ENCODE results near the gene NOSIP.

The NOSIP gene

DNA sequence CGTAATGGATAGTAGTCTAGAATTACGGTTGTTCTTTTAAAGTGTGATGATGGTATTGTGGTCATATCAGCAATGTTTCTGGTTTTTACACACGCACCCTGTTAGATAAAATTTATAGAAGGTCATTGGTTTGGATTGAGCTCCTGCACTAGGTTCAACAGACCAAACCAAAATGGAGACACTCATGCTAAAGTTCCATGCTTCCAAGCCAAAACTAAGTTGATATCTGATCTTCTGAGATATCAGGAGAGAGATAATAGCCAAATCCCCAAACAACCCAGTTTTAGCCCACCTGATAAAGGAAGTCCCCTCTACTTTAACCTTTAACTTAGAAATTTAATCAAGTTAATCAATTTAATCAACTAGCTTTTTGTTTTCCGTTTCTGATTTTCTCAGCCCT is 1.2 kb downstream of the NOSIP start:
- DNase-seq (ENCODE audit: low read depth in 1 of 2, low spot score in 1 of 2) = no peak
- in situ Hi-C loops (cut with HindIII; ENCODE audit: low pct_unique_long_range_greater_than_20kb, low sequenced_read_pairs) = no loop called here
- no peak for TF ChIP-seq JUND (IDR thresholded peaks at IDR 0.05; ENCODE audit: low read depth)

DNA sequence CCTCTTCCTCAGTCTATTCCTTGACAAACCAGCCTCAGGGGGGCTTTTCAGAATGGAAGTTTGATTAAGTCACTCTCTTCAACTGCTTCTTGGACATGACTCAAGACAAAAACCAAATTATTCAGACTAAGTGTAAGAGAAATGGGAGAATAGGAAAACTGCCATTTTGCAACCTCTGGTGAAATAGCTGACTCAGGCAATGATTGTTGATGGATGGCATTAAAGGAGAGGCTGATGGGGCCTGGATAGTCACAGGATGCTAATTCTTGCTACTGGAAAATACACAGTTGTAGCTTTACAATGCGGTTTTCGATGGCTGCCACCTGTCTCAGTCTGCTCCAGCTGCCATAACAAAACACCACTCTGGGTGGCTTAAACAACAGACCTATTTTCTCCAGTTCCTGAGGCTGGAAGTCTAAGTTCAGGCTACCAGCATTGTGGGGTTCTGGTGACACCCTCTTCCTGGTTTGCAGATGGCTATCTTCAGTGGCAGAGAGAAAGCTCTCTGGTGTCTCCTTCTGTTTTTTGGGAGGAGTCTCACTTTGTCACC is 6.1 kb downstream of the NOSIP start:
- in situ Hi-C loops (cut with HindIII; ENCODE audit: low pct_unique_long_range_greater_than_20kb, low sequenced_read_pairs) = no loop called here
- TF ChIP-seq JUND (IDR thresholded peaks at IDR 0.05; ENCODE audit: low read depth) = no peak
- no peak for DNase-seq (ENCODE audit: low read depth in 1 of 2, low spot score in 1 of 2)

DNA sequence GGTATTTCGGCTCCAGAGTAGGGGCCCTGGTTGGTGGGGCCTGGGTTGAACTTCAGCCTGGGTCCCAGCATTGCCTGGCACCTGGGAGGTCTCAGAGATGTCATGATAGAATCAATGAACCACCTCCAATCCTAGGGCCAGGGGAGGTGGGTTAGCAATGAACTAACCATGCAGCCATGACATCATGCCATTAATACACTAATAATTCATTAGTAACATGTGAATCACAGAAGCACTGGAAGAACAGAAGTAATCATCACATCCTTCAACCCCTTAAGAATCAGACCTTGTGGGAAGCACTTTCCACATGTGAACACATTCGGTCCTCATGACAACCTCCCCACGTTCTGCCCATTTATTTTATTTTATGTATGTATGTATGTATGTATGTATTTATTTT is 6.9 kb downstream of the NOSIP start:
- in situ Hi-C loops (cut with HindIII; ENCODE audit: low pct_unique_long_range_greater_than_20kb, low sequenced_read_pairs) = no loop called here
- no peak for TF ChIP-seq JUND (IDR thresholded peaks at IDR 0.05; ENCODE audit: low read depth)
- no peak for DNase-seq (ENCODE audit: low read depth in 1 of 2, low spot score in 1 of 2)

DNA sequence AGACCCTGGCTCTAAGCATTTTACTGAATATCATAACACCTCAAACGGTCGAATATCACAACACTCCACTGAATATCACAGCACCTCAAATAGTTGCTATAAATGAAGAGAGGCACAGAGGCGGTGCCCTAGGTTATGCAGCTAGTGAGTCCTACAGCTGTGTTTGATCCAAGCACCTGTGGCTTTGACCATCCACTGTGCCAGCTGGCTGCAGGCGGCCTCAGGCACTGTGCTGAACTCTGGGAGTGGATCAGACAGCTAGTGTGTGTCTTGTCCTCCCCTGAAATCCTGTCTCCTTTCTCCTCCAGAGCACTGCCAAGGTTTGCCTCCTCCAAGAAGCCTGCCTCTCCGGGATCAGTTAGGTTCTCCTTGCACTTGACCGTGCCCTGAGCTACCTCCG is 7.3 kb downstream of the NOSIP start:
- no peak for TF ChIP-seq JUND (IDR thresholded peaks at IDR 0.05; ENCODE audit: low read depth)
- in situ Hi-C loops (cut with HindIII; ENCODE audit: low pct_unique_long_range_greater_than_20kb, low sequenced_read_pairs) = no loop called here
- DNase-seq (ENCODE audit: low read depth in 1 of 2, low spot score in 1 of 2) = peak in 1 of 2 experiments; percentile 41

DNA sequence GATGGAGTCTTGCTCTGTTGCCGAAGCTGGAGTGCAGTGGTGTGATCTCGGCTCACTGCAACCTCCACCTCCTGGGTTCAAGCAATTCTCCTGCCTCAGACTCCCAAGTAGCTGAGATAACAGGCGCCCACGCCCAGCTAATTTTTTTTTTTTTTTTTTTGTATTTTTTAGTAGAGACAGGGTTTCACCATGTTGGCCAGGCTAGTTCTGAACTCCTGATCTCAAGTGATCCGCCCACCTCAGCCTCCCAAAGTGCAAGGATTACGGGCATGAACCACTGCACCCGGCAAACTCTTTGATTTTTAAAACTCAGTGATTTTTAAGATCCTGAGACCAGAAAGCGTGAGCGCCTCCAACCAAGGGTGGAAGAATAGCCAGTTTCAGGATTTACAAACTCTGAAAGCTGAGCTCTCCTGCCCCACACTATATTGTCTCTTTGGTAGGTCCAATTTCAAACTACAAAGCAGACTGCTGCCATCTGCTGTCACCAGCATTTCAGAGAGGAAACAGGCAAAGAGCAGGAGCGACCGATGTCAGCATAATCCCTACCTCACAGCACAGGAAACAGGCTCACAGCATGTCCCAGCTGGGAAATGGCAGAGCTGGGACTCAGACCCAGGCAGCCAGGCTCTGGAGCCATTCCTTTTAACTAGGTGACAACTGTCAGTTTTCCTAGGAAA is 9.2 kb downstream of the NOSIP start:
- TF ChIP-seq JUND (IDR thresholded peaks at IDR 0.05; ENCODE audit: low read depth) = no peak
- in situ Hi-C loops (cut with HindIII; ENCODE audit: low pct_unique_long_range_greater_than_20kb, low sequenced_read_pairs) = no loop called here
- DNase-seq (ENCODE audit: low read depth in 1 of 2, low spot score in 1 of 2) = peak in 1 of 2 experiments; percentile 79

DNA sequence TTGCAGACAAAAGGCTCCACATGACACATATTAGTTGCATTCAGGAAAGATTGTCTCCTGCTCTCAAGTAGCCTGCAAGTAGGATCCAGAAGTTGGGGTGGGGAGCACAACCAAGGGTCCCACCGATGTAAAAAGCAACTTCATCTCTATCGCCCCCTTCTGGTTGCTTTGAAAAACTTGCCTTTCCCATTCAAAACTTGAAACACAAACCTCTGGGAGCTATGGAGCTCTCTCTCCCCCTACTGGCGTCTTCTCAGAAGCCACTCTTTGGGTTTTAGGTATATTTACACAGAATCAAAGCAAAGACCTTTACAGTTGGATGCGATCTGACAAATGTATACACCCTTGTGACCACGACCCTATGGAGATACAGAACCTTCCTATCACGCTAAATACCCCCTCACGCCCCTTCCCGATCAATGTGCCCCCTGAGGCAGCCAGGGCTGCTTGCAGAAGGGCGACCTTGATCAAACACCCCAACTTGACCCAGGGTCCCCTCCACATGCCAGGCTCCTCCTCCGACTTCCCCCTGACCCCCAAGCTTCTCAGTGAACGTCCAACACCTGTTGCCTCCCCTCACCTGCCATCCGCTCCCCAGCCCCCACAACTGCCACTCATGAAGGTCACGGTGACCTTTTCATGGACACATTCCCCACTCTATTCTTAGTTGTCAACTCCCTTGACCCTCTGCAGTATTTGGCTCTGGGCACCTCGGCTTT is 10.1 kb downstream of the NOSIP start:
- in situ Hi-C loops (cut with HindIII; ENCODE audit: low pct_unique_long_range_greater_than_20kb, low sequenced_read_pairs) = no loop called here
- peak; percentile 34 to 85 for DNase-seq (ENCODE audit: low read depth in 1 of 2, low spot score in 1 of 2)
- no peak for TF ChIP-seq JUND (IDR thresholded peaks at IDR 0.05; ENCODE audit: low read depth)

DNA sequence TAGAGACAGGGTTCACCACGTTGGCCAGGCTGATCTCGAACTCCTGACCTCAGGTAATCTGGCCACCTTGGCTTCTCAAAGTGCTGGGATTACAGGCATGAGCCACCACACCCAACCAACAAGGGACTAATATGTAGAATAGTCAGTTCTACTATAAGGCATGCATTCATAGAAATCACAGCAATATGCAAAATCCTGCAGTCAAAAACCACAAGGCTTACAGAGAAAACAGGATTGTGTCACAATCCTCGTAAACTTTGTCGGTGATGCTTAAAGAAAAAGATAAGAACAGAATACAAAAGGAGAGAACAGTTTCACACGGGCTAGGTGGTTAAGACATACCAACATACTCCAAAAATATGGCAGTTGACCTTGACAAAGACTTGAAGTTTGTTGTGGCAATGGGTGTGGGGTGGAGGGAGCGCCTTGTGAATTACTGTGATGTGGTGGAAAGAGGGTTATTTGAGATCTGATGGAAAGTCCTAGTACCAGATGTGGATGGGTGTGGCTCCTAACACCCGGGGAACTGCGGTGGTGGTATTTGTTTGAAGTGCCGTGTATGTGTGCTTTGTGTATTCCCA is 12.4 kb downstream of the NOSIP start:
- no peak for DNase-seq (ENCODE audit: low read depth in 1 of 2, low spot score in 1 of 2)
- in situ Hi-C loops (cut with HindIII; ENCODE audit: low pct_unique_long_range_greater_than_20kb, low sequenced_read_pairs) = no loop called here
- no peak for TF ChIP-seq JUND (IDR thresholded peaks at IDR 0.05; ENCODE audit: low read depth)

DNA sequence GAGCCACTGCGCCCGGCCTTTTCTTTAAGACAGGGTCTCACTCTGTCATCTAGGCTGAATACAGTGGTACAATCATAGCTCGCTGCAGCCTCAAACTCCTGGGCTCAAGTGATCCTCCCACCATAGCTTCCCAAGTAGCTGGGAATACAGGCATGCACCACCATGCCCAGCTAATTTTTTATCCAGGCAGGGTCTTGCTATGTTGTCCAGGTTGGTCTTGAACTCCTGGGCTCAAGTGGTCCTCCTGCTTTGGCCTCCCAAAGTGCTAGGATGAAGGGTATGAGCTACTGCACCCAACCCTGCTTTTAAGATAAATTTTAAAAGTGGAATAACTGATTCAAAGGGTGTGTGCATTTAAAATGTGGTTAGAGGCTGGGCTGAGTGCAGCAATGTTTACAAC is 14.1 kb downstream of the NOSIP start:
- TF ChIP-seq JUND (IDR thresholded peaks at IDR 0.05; ENCODE audit: low read depth) = no peak
- in situ Hi-C loops (cut with HindIII; ENCODE audit: low pct_unique_long_range_greater_than_20kb, low sequenced_read_pairs) = no loop called here
- no peak for DNase-seq (ENCODE audit: low read depth in 1 of 2, low spot score in 1 of 2)

DNA sequence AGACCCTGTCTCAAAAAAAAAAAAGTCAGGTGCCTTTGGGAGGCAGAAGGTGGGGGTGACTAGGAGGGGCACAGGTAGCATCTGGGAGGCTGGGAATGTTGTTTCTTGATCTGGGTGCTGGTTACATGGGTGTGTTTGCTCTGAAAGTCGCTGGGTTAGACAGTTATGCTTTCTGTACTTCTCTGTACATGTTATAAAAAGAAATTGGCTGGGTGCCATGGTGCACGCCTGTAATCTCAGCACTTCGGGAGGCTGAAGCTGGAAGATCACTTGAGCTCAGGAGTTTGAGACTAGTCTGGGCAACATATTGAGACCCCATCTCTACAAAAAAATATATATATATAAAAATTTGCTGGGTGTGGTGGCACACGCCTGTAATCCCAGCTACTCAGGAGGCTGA is 15.1 kb downstream of the NOSIP start:
- in situ Hi-C loops (cut with HindIII; ENCODE audit: low pct_unique_long_range_greater_than_20kb, low sequenced_read_pairs) = no loop called here
- TF ChIP-seq JUND (IDR thresholded peaks at IDR 0.05; ENCODE audit: low read depth) = no peak
- no peak for DNase-seq (ENCODE audit: low read depth in 1 of 2, low spot score in 1 of 2)

DNA sequence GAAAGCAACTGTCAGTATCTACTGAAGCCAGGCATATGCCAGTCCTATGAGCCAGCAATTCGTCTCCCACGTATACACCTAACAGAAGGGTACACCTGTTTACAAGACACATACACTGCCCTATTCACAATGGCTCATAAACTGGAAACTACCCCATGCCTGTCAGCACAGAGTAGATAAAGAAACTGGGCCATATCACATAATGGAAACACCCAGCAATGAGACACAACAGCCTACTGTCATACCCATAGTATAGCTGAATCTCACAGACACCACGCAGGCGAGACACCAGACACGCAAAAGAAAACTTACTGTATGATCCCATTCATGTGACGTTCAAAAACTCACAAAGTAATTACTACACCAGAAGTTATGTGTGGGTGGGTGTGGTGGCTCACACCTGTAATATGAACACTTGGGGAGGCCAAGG is 15.7 kb downstream of the NOSIP start:
- no peak for TF ChIP-seq JUND (IDR thresholded peaks at IDR 0.05; ENCODE audit: low read depth)
- no peak for DNase-seq (ENCODE audit: low read depth in 1 of 2, low spot score in 1 of 2)
- in situ Hi-C loops (cut with HindIII; ENCODE audit: low pct_unique_long_range_greater_than_20kb, low sequenced_read_pairs) = no loop called here

DNA sequence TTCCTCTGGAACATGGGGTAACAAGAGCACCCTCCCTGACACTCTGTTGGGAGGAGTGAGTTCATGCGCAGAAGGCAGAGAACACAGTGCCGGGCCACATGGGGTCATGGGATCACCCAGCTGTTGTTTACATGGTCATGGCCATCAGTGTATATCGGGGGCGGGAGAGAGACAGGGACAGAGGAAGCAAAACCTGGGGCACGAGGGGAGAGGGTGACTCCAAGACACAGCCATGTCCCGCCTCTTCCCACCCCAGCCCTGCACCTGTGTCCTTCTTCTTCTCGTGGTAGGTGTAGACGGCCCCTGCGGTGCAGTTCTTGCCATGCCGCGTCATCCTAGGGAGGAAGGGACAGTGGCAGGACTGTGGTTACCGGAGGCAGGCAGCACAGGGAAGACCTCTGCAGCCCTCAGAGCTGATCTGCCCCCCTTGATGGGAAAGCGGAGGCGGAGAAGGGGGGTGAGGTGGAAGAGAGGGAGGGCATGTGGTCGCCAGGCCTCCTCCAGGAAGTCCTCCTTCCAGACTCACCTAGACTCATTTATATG is 19.9 kb downstream of the NOSIP start:
- in situ Hi-C loops (cut with HindIII; ENCODE audit: low pct_unique_long_range_greater_than_20kb, low sequenced_read_pairs) = no loop called here
- no peak for TF ChIP-seq JUND (IDR thresholded peaks at IDR 0.05; ENCODE audit: low read depth)
- DNase-seq (ENCODE audit: low read depth in 1 of 2, low spot score in 1 of 2) = no peak

DNA sequence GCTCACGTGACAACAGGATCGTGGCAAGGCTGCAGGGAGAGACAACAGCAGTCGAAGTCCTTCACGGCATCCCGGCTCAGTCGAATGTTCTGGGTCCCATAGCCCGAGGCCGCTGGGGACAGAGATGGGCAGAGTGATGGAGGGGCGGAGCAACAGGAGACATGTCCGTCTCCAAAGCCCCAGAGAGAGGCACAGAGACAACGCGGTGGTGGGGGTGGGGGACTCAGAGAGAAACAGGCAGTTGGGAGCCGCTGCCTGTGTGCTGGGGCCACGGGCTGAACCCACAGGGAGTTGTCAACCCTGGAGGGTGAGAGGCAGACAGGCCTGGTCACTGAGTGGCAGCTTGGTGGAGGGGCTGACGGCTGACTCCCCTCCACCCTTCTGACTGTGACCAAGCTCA is 20.4 kb downstream of the NOSIP start:
- no peak for TF ChIP-seq JUND (IDR thresholded peaks at IDR 0.05; ENCODE audit: low read depth)
- in situ Hi-C loops (cut with HindIII; ENCODE audit: low pct_unique_long_range_greater_than_20kb, low sequenced_read_pairs) = no loop called here
- DNase-seq (ENCODE audit: low read depth in 1 of 2, low spot score in 1 of 2) = no peak

DNA sequence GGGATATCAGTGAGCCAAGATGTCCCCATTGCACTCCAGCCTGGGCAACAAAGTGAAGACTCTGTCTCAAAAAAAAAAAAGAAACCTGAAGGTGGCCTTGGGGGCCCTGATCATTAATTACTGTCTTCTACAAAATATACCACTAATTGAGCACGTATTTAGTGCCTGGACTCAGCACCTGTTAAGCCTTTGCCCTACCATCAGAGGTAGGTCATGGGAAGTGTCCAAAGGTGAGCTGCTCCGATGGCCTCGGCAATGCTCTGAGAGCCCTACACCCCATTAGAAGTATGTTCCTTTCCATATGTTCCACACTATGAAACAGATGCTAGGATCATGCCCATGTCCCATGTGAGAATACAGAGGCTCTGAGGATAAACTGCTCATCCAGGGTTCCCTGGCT is 20.9 kb downstream of the NOSIP start:
- TF ChIP-seq JUND (IDR thresholded peaks at IDR 0.05; ENCODE audit: low read depth) = no peak
- in situ Hi-C loops (cut with HindIII; ENCODE audit: low pct_unique_long_range_greater_than_20kb, low sequenced_read_pairs) = no loop called here
- DNase-seq (ENCODE audit: low read depth in 1 of 2, low spot score in 1 of 2) = no peak
